ENCODE results near the gene BTRC.

The BTRC gene

GRCh38 chr10:101550965-101551364 is 197.0 kb downstream of the BTRC start:
- DNase-seq: no peak

- DNase-seq: no peak
Measured at GRCh38 chr10:101552442-101552841, 198.5 kb downstream of the BTRC start.

GRCh38 chr10:101557541-101557940 is 203.6 kb downstream of the BTRC start:
- no peak for DNase-seq

GRCh38 chr10:101558204-101558603 is 204.2 kb downstream of the BTRC start:
- DNase-seq: peak; percentile 14

GRCh38 chr10:101558671-101559595 is 205.0 kb downstream of the BTRC start:
- no peak for DNase-seq

- DNase-seq: no peak
Measured at GRCh38 chr10:101559596-101560297, 205.8 kb downstream of the BTRC start.

GRCh38 chr10:101560298-101561067 is 206.5 kb downstream of the BTRC start:
- DNase-seq: no peak

GRCh38 chr10:101561068-101561915 is 207.3 kb downstream of the BTRC start:
- no peak for DNase-seq

- no peak for DNase-seq
Measured at GRCh38 chr10:101562231-101562630, 208.3 kb downstream of the BTRC start.

- DNase-seq: no peak
Measured at GRCh38 chr10:101563007-101563406, 209.0 kb downstream of the BTRC start.

GRCh38 chr10:101563497-101564040 is 209.6 kb downstream of the BTRC start:
- DNase-seq: no peak

GRCh38 chr10:101564490-101564991 is 210.6 kb downstream of the BTRC start:
- DNase-seq: no peak

- no peak for DNase-seq
Measured at GRCh38 chr10:101565370-101565900, 211.5 kb downstream of the BTRC start.

GRCh38 chr10:101565936-101566332 is 212.0 kb downstream of the BTRC start:
- DNase-seq: no peak

- DNase-seq: peak; percentile 34
Measured at GRCh38 chr10:101566333-101567164, 212.6 kb downstream of the BTRC start.

- DNase-seq: no peak
Measured at GRCh38 chr10:101567165-101568006, 213.4 kb downstream of the BTRC start.

GRCh38 chr10:101568054-101568745 is 214.2 kb downstream of the BTRC start:
- no peak for DNase-seq

- no peak for DNase-seq
Measured at GRCh38 chr10:101569323-101569621, 215.3 kb downstream of the BTRC start.

Data from NCI-H510A treated with DMSO at 0.1 percent for 48 hours (cell line).